ENCODE results near the gene RNU5D-1.
"Not testable (repeated sequence)": the region's sequence is repeated elsewhere in the genome, so short reads cannot be mapped to it uniquely, and the experiment has no call there.

The RNU5D-1 gene

GRCh38 chr1:44730741-44731512 is at the start of gene RNU5D-1:
Gene RNU5D-1, minus strand, starts transcription at chr1:44731170.
- Histone ChIP-seq H3K4me3 (ENCODE audit: low read length) (no peak within 1 kb of the TSS), H3K9me3 (ENCODE audit: control insufficient read depth, insufficient read depth, low read length) (no peaks in the 10 kb centered on the region), H3K27ac (ENCODE audit: low read length) (no peak within 1 kb of the TSS), H3K27me3 (ENCODE audit: control insufficient read depth, insufficient read depth, low read length) (no peaks in the 10 kb centered on the region), H3K36me3 (ENCODE audit: control insufficient read depth, insufficient read depth, low read length) (no peaks in the 10 kb centered on the region), H3K4me1 (ENCODE audit: control insufficient read depth, insufficient read depth, low read length) (no peaks in the 10 kb centered on the region)
- DNase-seq (ENCODE audit: low read depth, low spot score) = peak; percentile 89
- WGBS (ENCODE audit: insufficient coverage, insufficient read length) = 100% methylated on average over 2 of the region's 19 CpGs

- Histone ChIP-seq H3K27me3 (ENCODE audit: control insufficient read depth, insufficient read depth, low read length) (no peaks in the 10 kb centered on the region), H3K27ac (ENCODE audit: low read length) (no peak overlapping the region), H3K36me3 (ENCODE audit: control insufficient read depth, insufficient read depth, low read length) (peaks cover 21% of the 10 kb centered on the region), H3K9me3 (ENCODE audit: control insufficient read depth, insufficient read depth, low read length) (no peaks in the 10 kb centered on the region), H3K4me1 (ENCODE audit: control insufficient read depth, insufficient read depth, low read length) (peaks cover 1% of the 10 kb centered on the region; the same call in 1 of the 2 replicates), H3K4me3 (ENCODE audit: low read length) (no peak overlapping the region)
- DNase-seq (ENCODE audit: low read depth, low spot score) = no peak
- no CpG with 5 or more reads among the region's 14 CpGs for WGBS (ENCODE audit: insufficient coverage, insufficient read length)
Measured at GRCh38 chr1:44780583-44781121, 49.7 kb upstream of the RNU5D-1 start.

GRCh38 chr1:44778705-44779576 is 48.0 kb upstream of the RNU5D-1 start:
- WGBS (ENCODE audit: insufficient coverage, insufficient read length) = no CpG with 5 or more reads among the region's 6 CpGs
- H3K27me3 ChIP-seq (ENCODE audit: control insufficient read depth, insufficient read depth, low read length) = no peaks in the 10 kb centered on the region
- H3K9me3 ChIP-seq (ENCODE audit: control insufficient read depth, insufficient read depth, low read length) = no peaks in the 10 kb centered on the region
- H3K4me1 ChIP-seq (ENCODE audit: control insufficient read depth, insufficient read depth, low read length) = no peaks in the 10 kb centered on the region
- H3K36me3 ChIP-seq (ENCODE audit: control insufficient read depth, insufficient read depth, low read length) = peaks cover 21% of the 10 kb centered on the region
- DNase-seq (ENCODE audit: low read depth, low spot score) = no peak
- H3K4me3 ChIP-seq (ENCODE audit: low read length) = no peak overlapping the region
- H3K27ac ChIP-seq (ENCODE audit: low read length) = no peak overlapping the region

GRCh38 chr1:44777969-44778635 is 47.1 kb upstream of the RNU5D-1 start:
- no peak overlapping the region for H3K4me3 ChIP-seq (ENCODE audit: low read length)
- no peaks in the 10 kb centered on the region for H3K4me1 ChIP-seq (ENCODE audit: control insufficient read depth, insufficient read depth, low read length)
- peaks cover 21% of the 10 kb centered on the region for H3K36me3 ChIP-seq (ENCODE audit: control insufficient read depth, insufficient read depth, low read length)
- H3K27ac ChIP-seq (ENCODE audit: low read length) = no peak overlapping the region
- no CpG with 5 or more reads among the region's 13 CpGs for WGBS (ENCODE audit: insufficient coverage, insufficient read length)
- DNase-seq (ENCODE audit: low read depth, low spot score) = no peak
- H3K9me3 ChIP-seq (ENCODE audit: control insufficient read depth, insufficient read depth, low read length) = no peaks in the 10 kb centered on the region
- no peaks in the 10 kb centered on the region for H3K27me3 ChIP-seq (ENCODE audit: control insufficient read depth, insufficient read depth, low read length)

GRCh38 chr1:44777547-44777946 is 46.6 kb upstream of the RNU5D-1 start:
- Histone ChIP-seq H3K36me3 (ENCODE audit: control insufficient read depth, insufficient read depth, low read length) (peaks cover 21% of the 10 kb centered on the region), H3K27me3 (ENCODE audit: control insufficient read depth, insufficient read depth, low read length) (no peaks in the 10 kb centered on the region), H3K4me3 (ENCODE audit: low read length) (no peak overlapping the region), H3K4me1 (ENCODE audit: control insufficient read depth, insufficient read depth, low read length) (no peaks in the 10 kb centered on the region), H3K27ac (ENCODE audit: low read length) (no peak overlapping the region), H3K9me3 (ENCODE audit: control insufficient read depth, insufficient read depth, low read length) (no peaks in the 10 kb centered on the region)
- no CpG with 5 or more reads among the region's 14 CpGs for WGBS (ENCODE audit: insufficient coverage, insufficient read length)
- DNase-seq (ENCODE audit: low read depth, low spot score) = no peak

GRCh38 chr1:44776730-44777068 is 45.7 kb upstream of the RNU5D-1 start:
- H3K27ac ChIP-seq (ENCODE audit: low read length) = no peak overlapping the region
- H3K4me1 ChIP-seq (ENCODE audit: control insufficient read depth, insufficient read depth, low read length) = no peaks in the 10 kb centered on the region
- WGBS (ENCODE audit: insufficient coverage, insufficient read length) = no CpG with 5 or more reads among the region's 12 CpGs
- H3K4me3 ChIP-seq (ENCODE audit: low read length) = peak overlapping the region; percentile 97; the same call in 1 of the 2 replicates
- no peak for DNase-seq (ENCODE audit: low read depth, low spot score)
- H3K9me3 ChIP-seq (ENCODE audit: control insufficient read depth, insufficient read depth, low read length) = no peaks in the 10 kb centered on the region
- H3K27me3 ChIP-seq (ENCODE audit: control insufficient read depth, insufficient read depth, low read length) = no peaks in the 10 kb centered on the region
- peaks cover 21% of the 10 kb centered on the region for H3K36me3 ChIP-seq (ENCODE audit: control insufficient read depth, insufficient read depth, low read length)

- Histone ChIP-seq H3K9me3 (ENCODE audit: control insufficient read depth, insufficient read depth, low read length) (no peaks in the 10 kb centered on the region), H3K4me3 (ENCODE audit: low read length) (peak overlapping the region; percentile 97), H3K36me3 (ENCODE audit: control insufficient read depth, insufficient read depth, low read length) (peaks cover 21% of the 10 kb centered on the region), H3K27ac (ENCODE audit: low read length) (no peak overlapping the region), H3K4me1 (ENCODE audit: control insufficient read depth, insufficient read depth, low read length) (no peaks in the 10 kb centered on the region), H3K27me3 (ENCODE audit: control insufficient read depth, insufficient read depth, low read length) (no peaks in the 10 kb centered on the region)
- no CpG with 5 or more reads among the region's 36 CpGs for WGBS (ENCODE audit: insufficient coverage, insufficient read length)
- no peak for DNase-seq (ENCODE audit: low read depth, low spot score)
Measured at GRCh38 chr1:44775930-44776729, 45.2 kb upstream of the RNU5D-1 start.

- peak within 1 kb of the TSS; percentile 97 for H3K4me3 ChIP-seq (ENCODE audit: low read length)
- H3K4me1 ChIP-seq (ENCODE audit: control insufficient read depth, insufficient read depth, low read length) = no peaks in the 10 kb centered on the region
- H3K36me3 ChIP-seq (ENCODE audit: control insufficient read depth, insufficient read depth, low read length) = peaks cover 21% of the 10 kb centered on the region
- WGBS (ENCODE audit: insufficient coverage, insufficient read length) = no CpG with 5 or more reads among the region's 65 CpGs
- DNase-seq (ENCODE audit: low read depth, low spot score) = peak; percentile 92
- no peaks in the 10 kb centered on the region for H3K9me3 ChIP-seq (ENCODE audit: control insufficient read depth, insufficient read depth, low read length)
- no peak within 1 kb of the TSS for H3K27ac ChIP-seq (ENCODE audit: low read length)
- no peaks in the 10 kb centered on the region for H3K27me3 ChIP-seq (ENCODE audit: control insufficient read depth, insufficient read depth, low read length)
Measured at GRCh38 chr1:44775078-44775929, 44.3 kb upstream of the RNU5D-1 start, which contains the start of gene RPS8. Gene RPS8, plus strand, starts transcription at chr1:44775540. Its CDS starts 57 bp downstream, at chr1:44775597.

GRCh38 chr1:44766421-44766820 is 35.5 kb upstream of the RNU5D-1 start:
- no CpG with 5 or more reads among the region's 6 CpGs for WGBS (ENCODE audit: insufficient coverage, insufficient read length)
- not testable (repeated sequence) for H3K4me1 ChIP-seq (ENCODE audit: control insufficient read depth, insufficient read depth, low read length); H3K4me3 ChIP-seq (ENCODE audit: low read length); H3K9me3 ChIP-seq (ENCODE audit: control insufficient read depth, insufficient read depth, low read length); H3K27ac ChIP-seq (ENCODE audit: low read length); DNase-seq (ENCODE audit: low read depth, low spot score); H3K27me3 ChIP-seq (ENCODE audit: control insufficient read depth, insufficient read depth, low read length)
- peaks cover 28% of the 10 kb centered on the region for H3K36me3 ChIP-seq (ENCODE audit: control insufficient read depth, insufficient read depth, low read length)
